GM21423 (cell line): ENCODE results near the gene OCIAD2.
"Not testable (repeated sequence)": the region's sequence is repeated elsewhere in the genome, so short reads cannot be mapped to it uniquely, and the experiment has no call there.

Experiments used
- ATAC-seq: cut with Tn5 transposase; IDR thresholded peaks from one replicate; pipeline ENCODE4 v1.9.1; 2021; ENCODE audit warnings: mild to moderate bottlenecking, moderate library complexity; ENCODE audit not compliant: unreplicated experiment

OCIAD2 gene

GRCh38 chr4:48906206-48907173, at the start of gene OCIAD2:
OCIAD2 (minus strand) TSS chr4:48906774; CDS start chr4:48904549, 2,225 bp downstream.
- ATAC-seq, result peak; percentile 92

GRCh38 chr4:48954314-48954713, 47.7 kb upstream of the OCIAD2 start:
- ATAC-seq, result no peak

GRCh38 chr4:48949518-48950219, 43.1 kb upstream of the OCIAD2 start:
- no peak for ATAC-seq

- ATAC-seq, result no peak
Observed at GRCh38 chr4:48949086-48949485, 42.5 kb upstream of the OCIAD2 start.

- no peak for ATAC-seq
Observed at GRCh38 chr4:48947731-48948130, 41.2 kb upstream of the OCIAD2 start.

GRCh38 chr4:48945981-48946380, 39.4 kb upstream of the OCIAD2 start:
- ATAC-seq, result no peak

- no peak for ATAC-seq
Observed at GRCh38 chr4:48944756-48945241, 38.2 kb upstream of the OCIAD2 start.

GRCh38 chr4:48944252-48944651, 37.7 kb upstream of the OCIAD2 start:
- ATAC-seq, result no peak

- no peak for ATAC-seq
Observed at GRCh38 chr4:48943387-48943786, 36.8 kb upstream of the OCIAD2 start.

GRCh38 chr4:48939785-48940184, 33.2 kb upstream of the OCIAD2 start:
- no peak for ATAC-seq

GRCh38 chr4:48938831-48939230, 32.3 kb upstream of the OCIAD2 start:
- no peak for ATAC-seq

- no peak for ATAC-seq
Observed at GRCh38 chr4:48937033-48937432, 30.5 kb upstream of the OCIAD2 start.

GRCh38 chr4:48931459-48931858, 24.9 kb upstream of the OCIAD2 start:
- ATAC-seq, result no peak

- no peak for ATAC-seq
Observed at GRCh38 chr4:48930654-48931053, 24.1 kb upstream of the OCIAD2 start.

GRCh38 chr4:48924416-48924815, 17.8 kb upstream of the OCIAD2 start:
- ATAC-seq, result no peak

GRCh38 chr4:48923065-48923464, 16.5 kb upstream of the OCIAD2 start:
- ATAC-seq, result not testable (repeated sequence)

- no peak for ATAC-seq
Observed at GRCh38 chr4:48914311-48914710, 7.7 kb upstream of the OCIAD2 start.

- no peak for ATAC-seq
Observed at GRCh38 chr4:48913346-48913745, 6.8 kb upstream of the OCIAD2 start.

GRCh38 chr4:48912349-48912748, 5.8 kb upstream of the OCIAD2 start:
- no peak for ATAC-seq

GRCh38 chr4:48910511-48910910, 3.9 kb upstream of the OCIAD2 start:
- ATAC-seq, result no peak

GRCh38 chr4:48909697-48910096, 3.1 kb upstream of the OCIAD2 start:
- ATAC-seq, result no peak

GRCh38 chr4:48908687-48909086, 2.1 kb upstream of the OCIAD2 start:
- ATAC-seq, result no peak
